Memory B cell (primary cell): ENCODE measurements around the gene ZC2HC1B.

Source experiments
- ATAC-seq: fragments of 150-1000 bp; cut with Tn5 transposase; 2 replicates; pipeline ENCODE4 v1.10.0; 2021; ENCODE audit warnings: low read depth, mild to moderate bottlenecking, moderate library complexity
- DNase-seq, 2 donors: peaks; one replicate each; pipeline ENCODE4 v3.0.0; 2022; ENCODE audit warnings: low spot score in 2 of 2
- H3K27ac Mint-ChIP-seq: one replicate; pipeline ENCODE4 v1.8.0; 2022; ENCODE audit warnings: mild to moderate bottlenecking, moderate library complexity, mixed read lengths
- H3K27me3 Mint-ChIP-seq: one replicate; pipeline ENCODE4 v1.8.0; 2022; ENCODE audit warnings: mixed read lengths
- H3K36me3 Mint-ChIP-seq: one replicate; pipeline ENCODE4 v1.8.0; 2022; ENCODE audit warnings: mild to moderate bottlenecking, mixed read lengths
- H3K4me1 Mint-ChIP-seq: one replicate; pipeline ENCODE4 v1.8.0; 2022; ENCODE audit warnings: mixed read lengths
- H3K4me3 Mint-ChIP-seq: one replicate; pipeline ENCODE4 v1.8.0; 2022; ENCODE audit warnings: mild to moderate bottlenecking, moderate library complexity, mixed read lengths
- H3K9me3 Mint-ChIP-seq: one replicate; pipeline ENCODE4 v1.8.0; 2022; ENCODE audit warnings: mixed read lengths

ZC2HC1B gene

GRCh38 chr6:143929975-143930374 is 65.7 kb downstream of the ZC2HC1B start:
- H3K4me3 Mint-ChIP-seq = no peak overlapping the region
- DNase-seq (no peak), ATAC-seq (no peak)
- H3K9me3 Mint-ChIP-seq = peaks cover 21% of the 10 kb centered on the region
- H3K27me3 Mint-ChIP-seq = peaks cover 6% of the 10 kb centered on the region
- H3K36me3 Mint-ChIP-seq = peaks cover 25% of the 10 kb centered on the region
- no peaks in the 10 kb centered on the region for H3K4me1 Mint-ChIP-seq
- H3K27ac Mint-ChIP-seq = no peak overlapping the region

- Mint-ChIP-seq H3K36me3 (peaks cover 22% of the 10 kb centered on the region), H3K27me3 (peaks cover 10% of the 10 kb centered on the region), H3K9me3 (peaks cover 16% of the 10 kb centered on the region), H3K27ac (no peak overlapping the region), H3K4me3 (no peak overlapping the region), H3K4me1 (no peaks in the 10 kb centered on the region)
- no peak for DNase-seq
- ATAC-seq = no peak
Observed at GRCh38 chr6:143934331-143934730, 70.1 kb downstream of the ZC2HC1B start.

- no peak for DNase-seq
- H3K27ac Mint-ChIP-seq = no peak overlapping the region
- ATAC-seq = no peak
- peaks cover 12% of the 10 kb centered on the region for H3K9me3 Mint-ChIP-seq
- peaks cover 10% of the 10 kb centered on the region for H3K27me3 Mint-ChIP-seq
- peaks cover 21% of the 10 kb centered on the region for H3K36me3 Mint-ChIP-seq
- H3K4me1 Mint-ChIP-seq = peaks cover under 1% of the 10 kb centered on the region
- no peak overlapping the region for H3K4me3 Mint-ChIP-seq
Observed at GRCh38 chr6:143934867-143935266, 70.6 kb downstream of the ZC2HC1B start.

- Mint-ChIP-seq H3K27me3 (peaks cover 10% of the 10 kb centered on the region), H3K36me3 (peaks cover 15% of the 10 kb centered on the region), H3K9me3 (peaks cover 4% of the 10 kb centered on the region), H3K4me3 (no peak overlapping the region), H3K4me1 (peaks cover 3% of the 10 kb centered on the region), H3K27ac (no peak overlapping the region)
- DNase-seq = no peak
- ATAC-seq = no peak
Observed at GRCh38 chr6:143936347-143936746, 72.1 kb downstream of the ZC2HC1B start.

- ATAC-seq = no peak
- Mint-ChIP-seq H3K9me3 (peaks cover 4% of the 10 kb centered on the region), H3K36me3 (peaks cover 12% of the 10 kb centered on the region), H3K4me3 (no peak overlapping the region), H3K27me3 (peaks cover 10% of the 10 kb centered on the region), H3K27ac (no peak overlapping the region), H3K4me1 (peaks cover 6% of the 10 kb centered on the region)
- no peak for DNase-seq
Observed at GRCh38 chr6:143936778-143937667, 72.7 kb downstream of the ZC2HC1B start.

GRCh38 chr6:143937668-143937970 is 73.3 kb downstream of the ZC2HC1B start:
- H3K27me3 Mint-ChIP-seq = peaks cover 10% of the 10 kb centered on the region
- H3K27ac Mint-ChIP-seq = no peak overlapping the region
- peaks cover under 1% of the 10 kb centered on the region for H3K9me3 Mint-ChIP-seq

GRCh38 chr6:143939364-143939763 is 75.1 kb downstream of the ZC2HC1B start:
- Mint-ChIP-seq H3K27ac (no peak overlapping the region), H3K9me3 (no peaks in the 10 kb centered on the region), H3K4me3 (no peak overlapping the region), H3K27me3 (peaks cover 4% of the 10 kb centered on the region), H3K36me3 (peaks cover 5% of the 10 kb centered on the region), H3K4me1 (peaks cover 6% of the 10 kb centered on the region)
- DNase-seq (no peak), ATAC-seq (no peak)

More at GRCh38 chr6:143937668-143937970, 73.3 kb downstream of the ZC2HC1B start:
- peaks cover 7% of the 10 kb centered on the region for H3K36me3 Mint-ChIP-seq
- ATAC-seq (no peak), DNase-seq (no peak)
- H3K4me1 Mint-ChIP-seq = peaks cover 6% of the 10 kb centered on the region
- no peak overlapping the region for H3K4me3 Mint-ChIP-seq

GRCh38 chr6:143940011-143940597 is 75.8 kb downstream of the ZC2HC1B start:
- Mint-ChIP-seq H3K27ac (no peak overlapping the region), H3K27me3 (peaks cover 3% of the 10 kb centered on the region), H3K9me3 (no peaks in the 10 kb centered on the region), H3K4me3 (no peak overlapping the region), H3K36me3 (no peaks in the 10 kb centered on the region), H3K4me1 (peaks cover 6% of the 10 kb centered on the region)
- ATAC-seq (peak; percentile 99), DNase-seq (peak; percentile 40 to 65)

- Mint-ChIP-seq H3K27me3 (no peaks in the 10 kb centered on the region), H3K27ac (no peak overlapping the region), H3K4me1 (peaks cover 6% of the 10 kb centered on the region), H3K9me3 (no peaks in the 10 kb centered on the region), H3K4me3 (no peak overlapping the region), H3K36me3 (peaks cover under 1% of the 10 kb centered on the region)
- ATAC-seq (peak; percentile 45), DNase-seq (peak; percentile 10 to 23)
Observed at GRCh38 chr6:143941852-143942627, 77.8 kb downstream of the ZC2HC1B start.

- ATAC-seq (no peak), DNase-seq (no peak)
- Mint-ChIP-seq H3K36me3 (peaks cover 18% of the 10 kb centered on the region), H3K9me3 (peaks cover 4% of the 10 kb centered on the region), H3K27me3 (no peaks in the 10 kb centered on the region), H3K27ac (no peak overlapping the region), H3K4me1 (no peaks in the 10 kb centered on the region), H3K4me3 (no peak overlapping the region)
Observed at GRCh38 chr6:143948208-143948607, 83.9 kb downstream of the ZC2HC1B start.

- no peaks in the 10 kb centered on the region for H3K4me1 Mint-ChIP-seq
- no peak for ATAC-seq
- H3K27ac Mint-ChIP-seq = no peak overlapping the region
- H3K27me3 Mint-ChIP-seq = no peaks in the 10 kb centered on the region
- DNase-seq = no peak
- H3K9me3 Mint-ChIP-seq = peaks cover 4% of the 10 kb centered on the region
- H3K4me3 Mint-ChIP-seq = no peak overlapping the region
- peaks cover 18% of the 10 kb centered on the region for H3K36me3 Mint-ChIP-seq
Observed at GRCh38 chr6:143949535-143949934, 85.3 kb downstream of the ZC2HC1B start.

- DNase-seq (no peak), ATAC-seq (no peak)
- H3K27ac Mint-ChIP-seq = no peak overlapping the region
- H3K27me3 Mint-ChIP-seq = no peaks in the 10 kb centered on the region
- H3K9me3 Mint-ChIP-seq = peaks cover 4% of the 10 kb centered on the region
- no peaks in the 10 kb centered on the region for H3K4me1 Mint-ChIP-seq
- no peak overlapping the region for H3K4me3 Mint-ChIP-seq
- peaks cover 18% of the 10 kb centered on the region for H3K36me3 Mint-ChIP-seq
Observed at GRCh38 chr6:143949962-143950361, 85.7 kb downstream of the ZC2HC1B start.

GRCh38 chr6:143950875-143951274 is 86.6 kb downstream of the ZC2HC1B start:
- no peak for DNase-seq
- no peak overlapping the region for H3K27ac Mint-ChIP-seq
- peaks cover 18% of the 10 kb centered on the region for H3K36me3 Mint-ChIP-seq
- peaks cover 4% of the 10 kb centered on the region for H3K9me3 Mint-ChIP-seq
- ATAC-seq = no peak
- no peak overlapping the region for H3K4me3 Mint-ChIP-seq
- no peaks in the 10 kb centered on the region for H3K27me3 Mint-ChIP-seq
- H3K4me1 Mint-ChIP-seq = no peaks in the 10 kb centered on the region
